HG03378 (cell line): ENCODE results near the gene TSHZ2.
"Not testable (repeated sequence)": the region's sequence is repeated elsewhere in the genome, so short reads cannot be mapped to it uniquely, and the experiment has no call there.

ENCODE experiments used
- ATAC-seq: cut with Tn5 transposase; IDR thresholded peaks from one replicate; pipeline ENCODE4 v1.9.1; 2021; ENCODE audit warnings: mild to moderate bottlenecking, moderate library complexity; ENCODE audit not compliant: unreplicated experiment

Gene TSHZ2

DNA sequence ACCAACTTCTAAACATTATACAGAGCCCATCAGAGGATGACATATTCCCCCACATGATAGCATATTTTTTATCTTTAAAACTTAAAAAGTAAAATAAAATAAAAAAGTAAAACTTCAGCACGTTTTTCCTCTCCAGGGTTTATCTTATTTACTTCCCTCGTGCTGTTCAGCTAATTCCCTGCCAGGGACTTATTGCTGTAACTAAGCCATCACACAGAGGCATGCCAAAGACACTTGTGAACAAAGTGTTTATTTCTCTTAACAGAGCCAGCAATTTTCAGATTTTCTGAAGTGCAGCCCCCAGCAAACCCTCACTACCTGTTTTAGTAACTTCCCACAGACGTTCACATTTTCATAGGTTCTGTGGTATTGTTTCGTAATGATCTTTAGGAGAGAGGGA is 327.7 kb downstream of the TSHZ2 start:
- no peak for ATAC-seq

DNA sequence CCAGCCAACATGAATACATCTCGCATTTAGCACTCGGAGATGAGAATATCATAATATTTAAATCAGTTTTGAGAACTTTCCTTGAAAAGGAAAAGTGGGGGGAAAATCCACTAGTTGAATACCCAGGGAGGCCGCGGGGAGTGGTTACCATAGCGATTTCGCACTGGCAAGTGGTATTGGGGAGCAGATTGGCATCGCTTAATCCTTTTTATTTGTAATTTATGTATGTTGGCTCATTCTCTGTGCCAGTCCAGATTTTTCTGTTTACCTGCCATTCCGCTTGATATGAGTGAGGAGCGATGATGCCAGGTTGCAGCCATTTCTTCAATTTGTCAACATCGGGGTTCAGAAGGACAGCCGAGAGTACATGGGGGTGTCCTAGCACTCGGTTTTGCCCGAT is 329.7 kb downstream of the TSHZ2 start:
- ATAC-seq = no peak

GRCh38 chr20:53302695-53303412 is 330.7 kb downstream of the TSHZ2 start:
- ATAC-seq = no peak

DNA sequence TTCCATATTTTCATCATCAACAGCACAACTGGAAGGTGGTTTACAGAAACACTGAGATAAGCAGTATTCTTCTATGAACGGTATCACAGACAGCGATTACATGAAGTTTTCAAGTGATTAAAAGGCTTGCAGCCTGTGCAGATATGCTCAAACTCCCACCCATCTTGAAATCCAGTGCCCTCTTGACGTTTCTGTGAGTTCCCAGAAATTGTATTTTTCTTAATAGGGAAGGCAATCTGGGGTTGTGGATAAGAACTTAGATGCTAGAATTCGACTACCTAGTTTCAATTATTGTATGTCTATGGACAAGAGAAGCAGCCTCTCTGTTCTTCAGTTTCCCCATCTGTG is 331.2 kb downstream of the TSHZ2 start:
- ATAC-seq = no peak

DNA sequence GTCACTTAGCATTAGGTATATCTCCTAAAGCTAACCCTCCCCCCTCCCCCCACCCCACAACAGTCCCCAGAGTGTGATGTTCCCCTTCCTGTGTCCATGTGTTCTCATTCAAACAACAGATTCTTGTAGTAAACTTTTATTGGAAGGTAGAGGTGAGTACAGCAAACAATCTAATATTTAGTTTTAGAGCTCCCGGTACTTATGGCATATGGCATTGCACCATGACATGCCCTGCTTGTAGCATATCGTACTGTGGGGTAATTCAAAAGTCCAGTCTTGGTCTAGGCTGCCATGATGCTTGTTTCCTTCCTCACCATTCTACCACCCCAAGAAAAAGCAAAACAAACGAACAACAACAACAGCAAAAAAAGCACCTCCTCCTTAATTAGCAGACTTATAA is 332.0 kb downstream of the TSHZ2 start:
- ATAC-seq = no peak

- ATAC-seq = no peak
These were observed 334.1 kb downstream of the TSHZ2 start for GRCh38 chr20:53306192-53306805.

DNA sequence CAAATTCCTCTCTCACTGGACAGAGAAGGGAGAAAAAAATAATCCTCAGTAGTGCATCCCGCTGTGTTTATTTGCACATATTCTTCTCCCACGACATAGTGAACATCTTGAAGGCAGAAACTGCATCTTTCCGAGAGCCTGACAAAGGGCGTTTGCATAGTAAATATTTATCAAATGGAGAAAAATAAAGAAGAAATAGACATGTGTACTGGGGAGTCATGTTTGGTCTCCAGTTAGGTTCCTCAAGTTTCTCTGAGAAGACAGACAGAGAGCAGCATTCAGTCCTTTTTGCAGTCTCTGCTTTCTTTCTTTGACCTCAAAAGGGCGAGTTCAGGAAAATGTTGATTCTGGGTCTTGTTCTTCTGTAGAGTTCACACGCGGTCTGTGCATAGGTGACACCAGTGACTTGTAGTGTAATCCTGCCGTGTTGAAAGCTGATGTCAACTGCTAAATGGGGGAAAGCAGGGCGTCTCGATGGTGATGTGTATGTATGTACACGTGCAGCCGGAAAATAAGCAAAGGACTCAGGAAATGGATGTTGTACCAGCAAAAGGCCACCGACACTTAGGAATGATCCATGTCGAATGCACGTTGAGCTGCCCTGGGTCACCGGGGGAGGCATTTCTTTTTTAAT is 335.9 kb downstream of the TSHZ2 start:
- no peak for ATAC-seq

DNA sequence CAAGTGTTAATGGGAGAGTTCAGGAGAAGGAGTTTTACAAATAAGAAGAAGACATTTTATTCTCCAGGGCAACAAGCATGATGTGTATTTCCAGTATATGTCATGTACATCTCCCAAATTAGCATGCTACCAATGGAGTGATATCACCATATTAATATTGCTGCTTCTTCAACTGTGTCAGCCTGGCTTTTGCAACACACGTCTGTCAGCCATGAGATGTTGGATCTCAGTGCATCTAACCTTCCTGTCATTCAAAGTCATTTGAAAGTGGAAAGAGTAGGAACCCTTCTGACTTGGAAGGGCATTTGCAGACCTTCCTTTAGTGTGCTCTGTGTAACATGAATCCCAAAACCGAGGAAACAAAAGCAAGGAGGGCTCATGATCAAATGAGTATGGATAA is 337.4 kb downstream of the TSHZ2 start:
- ATAC-seq = no peak

GRCh38 chr20:53312957-53313356 is 340.8 kb downstream of the TSHZ2 start:
- ATAC-seq = no peak

DNA sequence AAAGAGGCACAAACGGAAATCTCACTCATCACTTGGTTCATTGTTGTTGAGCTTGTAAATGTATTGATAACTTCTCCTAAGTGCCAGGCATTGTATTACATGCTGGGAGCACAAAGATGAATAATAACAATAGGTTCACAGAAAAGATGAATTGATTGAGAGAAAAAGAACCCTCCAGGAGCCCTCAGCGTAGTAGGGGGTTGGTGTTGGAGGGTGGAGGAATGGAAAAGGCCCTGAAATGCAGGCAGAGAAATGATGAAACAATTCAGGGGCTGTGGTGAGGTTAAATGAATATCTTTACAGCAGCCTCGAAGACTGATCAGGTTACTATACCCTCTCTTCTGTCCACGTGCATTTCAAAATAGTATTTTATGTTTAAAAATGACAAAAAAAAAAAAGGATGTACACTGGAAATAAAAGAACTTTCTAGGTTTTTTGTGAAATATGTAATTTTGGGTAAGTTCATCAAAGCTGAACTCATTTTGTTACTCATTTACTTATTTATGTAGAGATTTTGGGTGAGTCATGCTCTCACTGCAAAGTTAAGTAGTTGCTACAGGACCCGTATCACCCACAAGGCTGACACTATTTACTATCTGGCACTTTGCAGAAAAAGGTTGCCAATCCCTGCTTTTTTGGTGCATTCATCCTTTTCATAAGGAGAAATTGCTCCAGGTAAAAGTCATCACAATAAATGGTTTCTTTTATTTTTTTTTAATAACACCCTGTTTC is 344.2 kb downstream of the TSHZ2 start:
- no peak for ATAC-seq

GRCh38 chr20:53319200-53319599 is 347.0 kb downstream of the TSHZ2 start:
- ATAC-seq = no peak

GRCh38 chr20:53319716-53320115 is 347.6 kb downstream of the TSHZ2 start:
- no peak for ATAC-seq

- no peak for ATAC-seq
These were observed 348.5 kb downstream of the TSHZ2 start for GRCh38 chr20:53320701-53321100.

DNA sequence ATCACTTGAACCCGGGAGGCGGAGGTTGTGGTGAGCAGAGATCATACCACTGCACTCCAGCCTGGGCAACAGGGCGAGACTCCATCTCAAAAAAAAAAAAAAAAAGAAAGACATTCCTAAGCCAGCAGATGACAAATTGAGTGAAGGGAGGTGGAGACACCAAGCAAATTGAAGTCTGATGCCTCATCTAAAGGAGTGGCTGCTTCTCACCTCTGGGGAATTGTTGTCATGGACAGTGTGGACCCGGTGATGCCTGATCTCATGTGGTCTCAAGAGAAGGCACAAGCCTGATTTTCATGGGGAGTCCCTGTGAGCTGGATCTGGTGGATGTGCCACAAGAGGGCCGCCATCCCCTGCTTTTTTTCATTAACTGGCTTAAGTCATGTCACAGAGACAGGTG is 349.4 kb downstream of the TSHZ2 start:
- no peak for ATAC-seq

DNA sequence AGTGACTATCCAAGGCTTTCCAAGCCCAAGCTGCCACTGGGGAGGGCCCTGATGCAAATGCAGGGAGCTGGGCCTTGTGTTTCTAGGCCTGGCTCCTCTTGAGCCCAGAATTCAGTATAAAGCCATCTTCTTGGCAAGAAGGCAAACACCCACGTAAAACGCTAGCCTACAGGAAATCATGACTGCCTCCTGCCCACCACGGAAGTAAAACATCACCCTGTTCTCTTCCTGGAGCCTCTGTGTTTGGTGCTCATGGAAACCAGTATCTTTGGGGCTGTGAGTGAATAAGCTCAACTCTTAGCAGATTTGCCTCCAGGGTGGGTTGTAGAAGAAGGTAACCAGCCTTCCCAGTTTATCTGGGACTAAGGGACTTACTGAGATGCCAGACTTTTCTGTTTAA is 350.5 kb downstream of the TSHZ2 start:
- no peak for ATAC-seq

DNA sequence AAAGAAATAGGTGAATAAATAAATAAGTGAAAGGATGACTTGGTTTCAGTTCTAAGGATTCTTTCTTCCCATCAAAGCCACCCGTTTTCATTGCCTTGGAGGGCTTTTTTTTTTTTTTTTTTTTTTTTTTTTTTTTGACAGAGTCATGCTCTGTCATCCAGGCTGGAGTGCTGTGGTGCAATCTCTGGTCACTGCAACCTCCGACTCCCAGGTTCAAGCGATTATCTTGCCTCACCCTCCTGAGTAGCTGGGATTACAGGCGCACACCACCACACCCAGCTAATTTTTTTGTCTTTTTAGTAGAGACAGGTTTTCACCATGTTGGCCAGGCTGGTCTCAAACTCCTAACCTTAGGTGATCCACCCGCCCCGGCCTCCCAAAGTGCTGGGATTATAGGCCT is 351.3 kb downstream of the TSHZ2 start:
- ATAC-seq = not testable (repeated sequence)

DNA sequence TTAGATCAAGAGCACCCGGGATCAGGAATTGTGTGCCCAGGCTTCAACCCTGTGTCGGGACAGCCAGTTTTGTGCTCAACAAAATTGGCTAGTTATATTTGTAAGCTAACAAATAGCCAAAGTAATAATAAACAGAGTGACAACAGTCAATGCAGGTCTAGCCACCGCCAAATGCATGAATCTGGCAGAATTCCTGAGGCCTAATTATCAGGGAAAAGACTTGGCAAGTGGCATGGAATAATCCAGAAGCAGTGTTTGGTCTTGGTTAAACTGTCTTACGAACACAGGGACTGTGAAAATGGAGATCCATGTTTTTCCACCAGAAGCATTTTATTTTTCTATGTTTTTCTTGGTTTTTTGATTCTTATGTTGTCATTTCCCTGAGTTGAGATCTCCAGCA is 352.7 kb downstream of the TSHZ2 start:
- ATAC-seq = no peak

- no peak for ATAC-seq
These were observed 356.8 kb downstream of the TSHZ2 start for GRCh38 chr20:53328961-53329360.

- ATAC-seq = no peak
These were observed 357.6 kb downstream of the TSHZ2 start for GRCh38 chr20:53329781-53330180.

- ATAC-seq = no peak
These were observed 358.5 kb downstream of the TSHZ2 start for GRCh38 chr20:53330601-53331140.

DNA sequence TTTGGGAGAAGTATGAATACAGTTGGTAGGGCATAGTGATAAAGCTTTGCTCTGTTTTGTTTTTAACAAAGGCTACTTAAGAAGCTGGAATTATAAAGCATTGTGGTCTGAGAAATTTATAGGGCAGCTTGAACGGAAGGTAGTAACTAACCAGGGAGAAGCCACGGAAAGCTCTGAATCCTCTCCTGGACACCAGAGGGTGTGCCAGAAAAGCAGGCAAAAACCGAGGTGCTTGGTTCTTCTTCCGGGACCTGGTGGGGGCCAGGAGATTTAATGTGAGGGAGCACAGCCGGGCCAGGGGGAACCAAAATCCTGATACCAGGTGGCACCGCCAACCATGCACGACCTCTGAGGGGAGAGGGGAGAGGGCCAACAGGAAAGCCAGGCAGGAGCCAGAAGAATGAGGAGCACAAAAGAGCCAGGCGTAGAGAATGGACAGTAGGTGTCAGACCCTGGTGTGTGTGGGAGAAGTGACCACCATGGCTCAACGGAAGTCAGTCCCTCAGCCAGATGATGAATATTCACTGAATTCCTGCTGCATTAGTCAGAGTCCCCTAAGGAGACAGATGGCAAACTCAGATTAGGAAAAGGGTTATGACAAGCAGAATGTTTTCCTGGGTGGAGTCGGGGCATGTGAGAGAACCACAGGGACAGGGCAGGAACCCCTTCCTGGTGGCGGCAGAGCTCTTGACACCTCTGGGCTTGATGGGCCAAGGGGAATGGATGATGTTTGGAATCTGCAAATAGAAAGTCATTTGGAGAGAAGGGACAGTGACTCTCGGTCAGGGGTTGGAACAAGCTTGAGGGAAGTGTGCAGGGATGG is 359.2 kb downstream of the TSHZ2 start:
- ATAC-seq = no peak
